Glutamatergic neuron (in vitro differentiated cells): ENCODE measurements around the gene FAM124A. TPM values are rescaled to one million over a fixed set of nuclear protein-coding genes. Genes with fewer than 3 reads are reported as not detected.

Experiments
- DNase-seq: peaks from one replicate; pipeline ENCODE4 v3.0.0; 2022
- H3K27ac Mint-ChIP-seq: one replicate; pipeline ENCODE4 v1.8.0; 2020; ENCODE audit warnings: mild to moderate bottlenecking, mixed read lengths, inconsistent platforms; ENCODE audit not compliant: unreplicated experiment
- H3K27me3 Mint-ChIP-seq: one replicate; pipeline ENCODE4 v1.8.0; 2020; ENCODE audit warnings: mild to moderate bottlenecking, moderate library complexity, mixed read lengths, inconsistent platforms; ENCODE audit not compliant: unreplicated experiment
- H3K36me3 Mint-ChIP-seq: one replicate; pipeline ENCODE4 v1.8.0; 2020; ENCODE audit warnings: mild to moderate bottlenecking, mixed read lengths, inconsistent platforms; ENCODE audit not compliant: unreplicated experiment
- H3K4me1 Mint-ChIP-seq: one replicate; pipeline ENCODE4 v1.8.0; 2020; ENCODE audit warnings: mild to moderate bottlenecking, low read depth, mixed read lengths, inconsistent platforms; ENCODE audit not compliant: unreplicated experiment
- H3K4me3 Mint-ChIP-seq: one replicate; pipeline ENCODE4 v1.8.0; 2020; ENCODE audit warnings: mild to moderate bottlenecking, mixed read lengths, inconsistent platforms; ENCODE audit not compliant: unreplicated experiment
- H3K9me3 Mint-ChIP-seq: one replicate; pipeline ENCODE4 v1.8.0; 2020; ENCODE audit warnings: mild to moderate bottlenecking, moderate library complexity, mixed read lengths, inconsistent platforms; ENCODE audit not compliant: unreplicated experiment
- total RNA-seq: library from RNA; stranded (reverse); fragmentation: NEBNext Ultra II Directional; extraction: Animal tissue kit (Norgen Biotek cat#: 25700); gene quantifications from one replicate; pipeline ENCODE4 v1.2.1, GENCODE V29; 2021; ENCODE audit not compliant: unreplicated experiment
- TF ChIP-seq, protein P1 (sequence below): fragments of 200-600 bp; sonication (generic); IDR thresholded peaks from one replicate; pipeline ENCODE4 v1.5.0; 2021; ENCODE audit not compliant: partially characterized antibody, unreplicated experiment

Gene FAM124A
- total RNA-seq, 1 donor from 2014 or later, result 3.7 TPM

DNA sequence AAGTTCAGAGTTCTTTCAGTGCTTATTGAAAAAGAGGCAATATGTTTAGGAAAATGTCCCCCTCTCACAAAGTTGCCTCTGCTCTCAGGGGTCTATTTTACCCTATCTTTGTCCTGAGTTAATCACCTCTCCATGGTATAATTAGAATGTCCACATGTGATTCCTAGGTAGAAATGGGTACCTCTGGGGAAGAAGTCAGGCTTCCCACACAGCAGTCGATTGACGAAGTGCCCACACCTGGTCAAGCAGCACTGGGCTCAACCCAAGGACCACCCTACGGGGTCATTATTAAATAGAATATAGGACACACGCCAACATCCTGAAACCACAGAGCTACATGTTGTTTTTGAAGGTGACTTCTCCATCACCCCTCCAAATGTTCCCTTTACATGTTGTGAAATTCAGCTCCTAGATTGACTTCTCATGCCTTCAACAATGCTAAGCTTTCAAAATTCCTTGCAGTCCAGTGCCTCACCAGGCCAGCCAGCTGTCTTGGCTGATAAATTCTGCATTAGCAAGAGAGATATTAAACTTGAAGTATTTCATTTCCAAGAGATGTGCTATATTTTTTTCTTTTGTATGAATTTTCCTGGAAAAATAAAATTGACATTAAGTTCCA lies 43.6 kb upstream of the FAM124A start:
- Mint-ChIP-seq H3K27ac (no peak overlapping the region), H3K4me3 (no peak overlapping the region), H3K4me1 (no peaks in the 10 kb centered on the region), H3K36me3 (no peaks in the 10 kb centered on the region), H3K9me3 (peaks cover 2% of the 10 kb centered on the region), H3K27me3 (no peaks in the 10 kb centered on the region)
- no peak for DNase-seq
- TF ChIP-seq, protein P1, sequence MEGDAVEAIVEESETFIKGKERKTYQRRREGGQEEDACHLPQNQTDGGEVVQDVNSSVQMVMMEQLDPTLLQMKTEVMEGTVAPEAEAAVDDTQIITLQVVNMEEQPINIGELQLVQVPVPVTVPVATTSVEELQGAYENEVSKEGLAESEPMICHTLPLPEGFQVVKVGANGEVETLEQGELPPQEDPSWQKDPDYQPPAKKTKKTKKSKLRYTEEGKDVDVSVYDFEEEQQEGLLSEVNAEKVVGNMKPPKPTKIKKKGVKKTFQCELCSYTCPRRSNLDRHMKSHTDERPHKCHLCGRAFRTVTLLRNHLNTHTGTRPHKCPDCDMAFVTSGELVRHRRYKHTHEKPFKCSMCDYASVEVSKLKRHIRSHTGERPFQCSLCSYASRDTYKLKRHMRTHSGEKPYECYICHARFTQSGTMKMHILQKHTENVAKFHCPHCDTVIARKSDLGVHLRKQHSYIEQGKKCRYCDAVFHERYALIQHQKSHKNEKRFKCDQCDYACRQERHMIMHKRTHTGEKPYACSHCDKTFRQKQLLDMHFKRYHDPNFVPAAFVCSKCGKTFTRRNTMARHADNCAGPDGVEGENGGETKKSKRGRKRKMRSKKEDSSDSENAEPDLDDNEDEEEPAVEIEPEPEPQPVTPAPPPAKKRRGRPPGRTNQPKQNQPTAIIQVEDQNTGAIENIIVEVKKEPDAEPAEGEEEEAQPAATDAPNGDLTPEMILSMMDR, result no peak

DNA sequence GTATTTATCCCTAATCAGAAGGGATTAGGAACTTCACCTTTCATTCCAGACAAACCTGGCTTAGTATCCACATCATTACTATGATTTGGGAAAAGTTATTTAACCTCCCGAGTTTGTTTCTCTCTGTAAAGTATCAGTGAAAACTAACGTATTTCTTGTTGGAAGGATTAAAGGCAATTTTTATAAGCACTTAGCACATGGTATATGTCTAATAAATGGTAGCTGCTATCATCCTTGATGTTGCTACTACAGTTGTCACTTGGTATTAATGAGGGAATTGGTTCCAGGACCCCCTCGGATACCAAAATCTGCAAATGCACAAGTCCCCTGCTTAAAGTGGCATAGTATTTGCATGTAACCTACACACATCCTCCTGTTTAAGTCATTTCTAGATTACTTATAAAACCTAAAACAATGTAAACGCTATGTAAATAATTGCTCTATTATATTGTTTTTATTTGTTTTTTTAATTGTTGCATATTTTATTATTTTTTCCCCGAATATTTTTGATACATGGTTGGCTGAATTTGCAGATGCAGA lies 42.7 kb upstream of the FAM124A start:
- Mint-ChIP-seq H3K4me3 (no peak overlapping the region), H3K9me3 (peaks cover 2% of the 10 kb centered on the region), H3K4me1 (no peaks in the 10 kb centered on the region), H3K27ac (no peak overlapping the region), H3K36me3 (no peaks in the 10 kb centered on the region), H3K27me3 (no peaks in the 10 kb centered on the region)
- TF ChIP-seq, protein P1, result no peak
- DNase-seq, result no peak

DNA sequence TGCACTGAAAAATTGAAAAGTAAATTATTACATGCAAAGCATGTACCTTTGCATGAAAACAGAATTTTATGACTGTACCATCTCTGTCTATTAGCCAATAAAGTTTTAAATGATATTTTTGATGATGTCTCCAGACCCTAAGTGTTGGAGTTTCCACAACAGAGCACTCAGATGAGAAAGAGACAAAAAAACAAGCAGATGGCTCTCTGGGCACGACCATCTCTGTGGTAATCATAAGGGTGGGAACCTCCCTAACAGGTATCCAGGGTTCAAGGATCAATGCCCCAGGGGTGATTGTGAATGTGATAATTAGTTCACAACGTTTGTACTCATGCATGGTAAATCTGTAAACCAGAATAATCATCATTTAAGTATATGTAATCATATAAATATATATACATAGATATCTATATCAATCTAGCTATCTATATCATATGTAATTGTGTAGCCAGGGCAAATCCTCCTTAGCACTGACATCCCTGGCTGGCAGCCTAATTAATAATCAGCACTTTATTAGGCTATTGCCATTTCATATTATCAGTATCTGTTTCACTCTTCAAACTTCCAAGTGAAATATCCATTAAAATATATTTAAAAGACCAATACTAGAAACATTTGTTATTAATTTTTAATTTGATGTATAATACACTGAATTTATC lies 41.2 kb upstream of the FAM124A start:
- TF ChIP-seq, protein P1, result no peak
- Mint-ChIP-seq H3K4me3 (no peak overlapping the region), H3K27ac (no peak overlapping the region), H3K36me3 (no peaks in the 10 kb centered on the region), H3K4me1 (no peaks in the 10 kb centered on the region), H3K9me3 (no peaks in the 10 kb centered on the region), H3K27me3 (no peaks in the 10 kb centered on the region)
- DNase-seq, result no peak

DNA sequence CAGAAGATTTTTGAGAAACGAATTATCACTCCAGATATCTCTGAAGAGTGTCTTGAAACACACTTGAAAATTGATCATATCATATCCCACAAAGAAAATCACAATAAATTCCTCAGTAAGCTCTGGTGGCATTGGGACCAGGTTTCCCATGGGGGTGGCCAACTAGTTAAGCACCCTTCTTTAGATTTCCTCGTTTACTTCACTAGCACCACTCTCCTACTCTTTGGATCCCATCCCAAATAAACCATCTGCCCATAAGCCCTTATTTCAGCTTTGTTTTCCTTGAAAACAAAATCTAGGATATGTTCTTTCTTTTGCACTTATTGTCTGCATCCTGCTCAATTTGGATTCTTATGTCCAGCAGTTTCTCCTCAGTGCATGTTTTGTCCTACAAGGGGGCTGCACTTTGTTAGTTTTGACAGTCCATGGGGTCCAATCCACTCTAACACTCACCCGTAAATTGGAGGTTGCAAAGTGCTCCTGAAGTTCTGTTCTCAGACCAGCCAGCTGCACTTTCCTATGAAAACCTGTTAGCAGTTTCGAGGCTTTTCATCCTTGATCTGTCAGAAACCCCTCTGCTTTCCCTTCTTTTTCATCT lies 40.3 kb upstream of the FAM124A start:
- TF ChIP-seq, protein P1, result no peak
- H3K4me1 Mint-ChIP-seq, result no peaks in the 10 kb centered on the region
- no peaks in the 10 kb centered on the region for H3K9me3 Mint-ChIP-seq
- H3K36me3 Mint-ChIP-seq, result no peaks in the 10 kb centered on the region
- no peak overlapping the region for H3K4me3 Mint-ChIP-seq
- no peaks in the 10 kb centered on the region for H3K27me3 Mint-ChIP-seq
- no peak for DNase-seq
- H3K27ac Mint-ChIP-seq, result no peak overlapping the region

DNA sequence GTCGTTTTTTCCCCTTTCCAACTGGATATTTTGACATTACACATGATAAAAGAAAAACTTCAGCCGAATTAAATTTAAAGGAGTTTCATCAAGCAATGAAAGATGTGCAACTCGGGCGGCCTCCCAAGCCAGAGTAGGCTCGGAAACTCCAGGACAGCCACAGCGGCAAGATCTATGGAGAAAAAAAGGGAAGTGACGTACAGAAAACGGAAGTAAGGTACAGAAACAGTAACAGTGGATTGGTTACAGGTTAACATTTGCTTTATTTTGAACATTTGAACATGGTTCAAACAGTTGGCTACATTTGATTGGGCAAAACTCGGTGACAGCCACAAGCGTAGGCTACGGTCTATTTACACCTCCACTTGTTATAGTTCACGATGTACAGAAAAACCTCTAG lies 30.5 kb upstream of the FAM124A start:
- Mint-ChIP-seq H3K27me3 (no peaks in the 10 kb centered on the region), H3K27ac (no peak overlapping the region), H3K4me3 (no peak overlapping the region), H3K4me1 (no peaks in the 10 kb centered on the region), H3K9me3 (no peaks in the 10 kb centered on the region), H3K36me3 (no peaks in the 10 kb centered on the region)
- TF ChIP-seq, protein P1, result no peak
- DNase-seq, result no peak
